Keratinocyte (primary cell): ENCODE results near the gene SPR.

Experiments
- EZH2 ChIP-seq: IDR thresholded peaks from one replicate; pipeline ENCODE4 v1.6.1; 2012; ENCODE audit warnings: inconsistent platforms, mild to moderate bottlenecking, low read length, moderate library complexity
- TF ChIP-seq, protein P1 (sequence below), 3 experiments: IDR thresholded peaks in 1 of 3; conservative IDR thresholded peaks in 1 of 3; optimal IDR thresholded peaks in 1 of 3; 2 replicates in 2 of 3; 3 replicates in 1 of 3; pipeline versions ENCODE3 to v1.5.1; 2011; ENCODE audit warnings: low read length in 3 of 3, mild to moderate bottlenecking in 3 of 3, moderate library complexity in 2 of 3, control low read depth in 1 of 3, inconsistent platforms in 1 of 3; ENCODE audit not compliant: insufficient read depth in 2 of 3; ENCODE audit errors: extremely low read depth in 1 of 3

DNA sequence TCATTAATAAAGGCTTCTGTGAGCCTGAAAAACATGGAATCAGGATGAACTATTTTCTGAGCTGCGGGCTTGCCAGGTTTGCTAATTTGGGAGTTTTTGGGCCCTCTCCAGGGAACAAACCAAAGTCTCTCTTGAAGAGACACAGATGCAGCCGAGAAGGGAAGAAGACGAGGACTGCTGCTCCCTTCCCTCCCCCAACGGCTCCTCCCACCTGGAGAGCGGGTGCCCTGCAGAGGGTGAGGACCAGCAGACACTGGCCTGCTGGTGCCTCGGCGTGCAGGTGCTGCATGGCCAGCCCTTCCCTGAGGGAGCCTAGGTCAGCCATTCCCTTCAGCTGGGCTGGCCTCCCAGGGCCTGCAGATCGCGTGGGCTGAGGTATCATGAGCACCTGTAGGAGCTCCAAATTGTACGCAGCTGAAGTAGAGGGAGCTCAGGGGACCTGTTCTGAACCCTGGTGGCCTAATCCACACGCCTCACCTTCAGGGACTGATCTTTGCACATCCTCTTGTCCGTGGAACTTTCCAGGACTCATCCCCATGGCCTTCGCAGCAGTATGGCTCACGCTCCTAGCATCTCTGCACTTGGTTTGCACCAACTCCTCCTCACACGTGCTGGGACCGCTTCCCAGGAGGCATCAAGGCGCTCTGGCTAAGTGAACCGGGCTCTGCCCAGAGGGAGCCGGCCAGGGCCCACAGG lies 49.6 kb downstream of the SPR start:
- TF ChIP-seq, protein P1, sequence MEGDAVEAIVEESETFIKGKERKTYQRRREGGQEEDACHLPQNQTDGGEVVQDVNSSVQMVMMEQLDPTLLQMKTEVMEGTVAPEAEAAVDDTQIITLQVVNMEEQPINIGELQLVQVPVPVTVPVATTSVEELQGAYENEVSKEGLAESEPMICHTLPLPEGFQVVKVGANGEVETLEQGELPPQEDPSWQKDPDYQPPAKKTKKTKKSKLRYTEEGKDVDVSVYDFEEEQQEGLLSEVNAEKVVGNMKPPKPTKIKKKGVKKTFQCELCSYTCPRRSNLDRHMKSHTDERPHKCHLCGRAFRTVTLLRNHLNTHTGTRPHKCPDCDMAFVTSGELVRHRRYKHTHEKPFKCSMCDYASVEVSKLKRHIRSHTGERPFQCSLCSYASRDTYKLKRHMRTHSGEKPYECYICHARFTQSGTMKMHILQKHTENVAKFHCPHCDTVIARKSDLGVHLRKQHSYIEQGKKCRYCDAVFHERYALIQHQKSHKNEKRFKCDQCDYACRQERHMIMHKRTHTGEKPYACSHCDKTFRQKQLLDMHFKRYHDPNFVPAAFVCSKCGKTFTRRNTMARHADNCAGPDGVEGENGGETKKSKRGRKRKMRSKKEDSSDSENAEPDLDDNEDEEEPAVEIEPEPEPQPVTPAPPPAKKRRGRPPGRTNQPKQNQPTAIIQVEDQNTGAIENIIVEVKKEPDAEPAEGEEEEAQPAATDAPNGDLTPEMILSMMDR (optimal IDR thresholded peaks at IDR 0.05 in 1 of 3, IDR thresholded peaks at IDR 0.05 in 1 of 3, conservative IDR thresholded peaks at IDR 0.05 in 1 of 3; ENCODE audit: extremely low read depth in 1 of 3, insufficient read depth in 2 of 3, low read length in 3 of 3), result no peak
- peak; percentile 34 for TF ChIP-seq EZH2
